ENCODE data around the gene DACH2. TPM values are rescaled to one million over a fixed set of nuclear protein-coding genes. Genes with fewer than 3 reads are reported as not detected.

DACH2 gene
- total RNA-seq, 6 donors from 2014 or later = not detected

GRCh38 chrX:86724277-86724676 is 576.0 kb downstream of the DACH2 start:
- no peak for ATAC-seq (ENCODE audit: low FRiP score in 2 of 2)
- no peak for TF ChIP-seq POLR2AphosphoS5 (IDR thresholded peaks at IDR 0.05)
- TF ChIP-seq EP300 (IDR thresholded peaks at IDR 0.05) = no peak
- TF ChIP-seq, protein P1, sequence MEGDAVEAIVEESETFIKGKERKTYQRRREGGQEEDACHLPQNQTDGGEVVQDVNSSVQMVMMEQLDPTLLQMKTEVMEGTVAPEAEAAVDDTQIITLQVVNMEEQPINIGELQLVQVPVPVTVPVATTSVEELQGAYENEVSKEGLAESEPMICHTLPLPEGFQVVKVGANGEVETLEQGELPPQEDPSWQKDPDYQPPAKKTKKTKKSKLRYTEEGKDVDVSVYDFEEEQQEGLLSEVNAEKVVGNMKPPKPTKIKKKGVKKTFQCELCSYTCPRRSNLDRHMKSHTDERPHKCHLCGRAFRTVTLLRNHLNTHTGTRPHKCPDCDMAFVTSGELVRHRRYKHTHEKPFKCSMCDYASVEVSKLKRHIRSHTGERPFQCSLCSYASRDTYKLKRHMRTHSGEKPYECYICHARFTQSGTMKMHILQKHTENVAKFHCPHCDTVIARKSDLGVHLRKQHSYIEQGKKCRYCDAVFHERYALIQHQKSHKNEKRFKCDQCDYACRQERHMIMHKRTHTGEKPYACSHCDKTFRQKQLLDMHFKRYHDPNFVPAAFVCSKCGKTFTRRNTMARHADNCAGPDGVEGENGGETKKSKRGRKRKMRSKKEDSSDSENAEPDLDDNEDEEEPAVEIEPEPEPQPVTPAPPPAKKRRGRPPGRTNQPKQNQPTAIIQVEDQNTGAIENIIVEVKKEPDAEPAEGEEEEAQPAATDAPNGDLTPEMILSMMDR (IDR thresholded peaks at IDR 0.05) = no peak
- no peak for TF ChIP-seq POLR2A (IDR thresholded peaks at IDR 0.05)

DNA sequence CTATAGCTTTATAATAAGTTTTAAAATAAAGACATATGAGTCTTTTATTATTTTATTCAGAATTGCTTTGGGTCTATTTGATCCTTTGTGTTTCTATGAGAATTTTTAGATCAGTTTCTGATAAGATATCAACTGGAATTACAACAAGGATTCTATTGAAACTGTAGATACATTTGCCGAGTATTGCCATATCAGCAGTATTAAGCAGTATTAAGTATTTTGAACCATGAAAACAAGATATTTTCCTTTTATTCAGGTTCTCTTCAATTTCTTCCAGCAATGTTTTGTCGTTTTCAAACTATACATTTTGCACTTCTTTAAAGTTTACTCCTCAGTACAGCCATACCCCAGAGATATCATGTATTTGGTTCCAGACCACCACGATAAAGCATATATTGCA is 598.8 kb downstream of the DACH2 start:
- no peak overlapping the region for H3K4me3 ChIP-seq
- H3K27ac ChIP-seq = no peak overlapping the region
- no peak for DNase-seq
- no peaks in the 10 kb centered on the region for H3K9me3 ChIP-seq
- no peaks in the 10 kb centered on the region for H3K27me3 ChIP-seq
- no peaks in the 10 kb centered on the region for H3K36me3 ChIP-seq
- 68 to 84% methylated on average over 3 of the region's 3 CpGs for WGBS, 2 donors
- ATAC-seq (ENCODE audit: low FRiP score in 2 of 2) = no peak
- H3K4me1 ChIP-seq = no peaks in the 10 kb centered on the region
- TF ChIP-seq POLR2A (IDR thresholded peaks at IDR 0.05) = no peak
- no peak for TF ChIP-seq POLR2AphosphoS5 (IDR thresholded peaks at IDR 0.05)
- TF ChIP-seq, protein P1 (IDR thresholded peaks at IDR 0.05) = no peak
- TF ChIP-seq EP300 (IDR thresholded peaks at IDR 0.05) = no peak

More at GRCh38 chrX:86724277-86724676, 576.0 kb downstream of the DACH2 start:
- no peak for DNase-seq
- H3K36me3 ChIP-seq = no peaks in the 10 kb centered on the region
- no peaks in the 10 kb centered on the region for H3K9me3 ChIP-seq
- H3K27me3 ChIP-seq = no peaks in the 10 kb centered on the region
- H3K27ac ChIP-seq = no peak overlapping the region
- H3K4me3 ChIP-seq = no peak overlapping the region
- H3K4me1 ChIP-seq = no peaks in the 10 kb centered on the region
- WGBS, 2 donors = 72 to 81% methylated on average over 3 of the region's 3 CpGs

GRCh38 chrX:86805241-86805640 is 657.0 kb downstream of the DACH2 start:
- peaks cover 0 to 5% (median 0%) of the 10 kb centered on the region in 4 donors for H3K9me3 ChIP-seq
- H3K27me3 ChIP-seq = no peaks in the 10 kb centered on the region
- no peak overlapping the region for H3K27ac ChIP-seq
- DNase-seq (no peak), ATAC-seq (ENCODE audit: low FRiP score in 2 of 2) (no peak)
- H3K4me3 ChIP-seq = no peak overlapping the region
- TF ChIP-seq POLR2A (IDR thresholded peaks at IDR 0.05) = no peak
- no peak for TF ChIP-seq POLR2AphosphoS5 (IDR thresholded peaks at IDR 0.05)
- TF ChIP-seq, protein P1 (IDR thresholded peaks at IDR 0.05) = no peak
- whole genome bisulfite sequencing, 2 donors = 70 to 80% methylated on average over 1 to 2 of the region's 2 CpGs
- H3K36me3 ChIP-seq = no peaks in the 10 kb centered on the region
- H3K4me1 ChIP-seq = no peaks in the 10 kb centered on the region

DNA sequence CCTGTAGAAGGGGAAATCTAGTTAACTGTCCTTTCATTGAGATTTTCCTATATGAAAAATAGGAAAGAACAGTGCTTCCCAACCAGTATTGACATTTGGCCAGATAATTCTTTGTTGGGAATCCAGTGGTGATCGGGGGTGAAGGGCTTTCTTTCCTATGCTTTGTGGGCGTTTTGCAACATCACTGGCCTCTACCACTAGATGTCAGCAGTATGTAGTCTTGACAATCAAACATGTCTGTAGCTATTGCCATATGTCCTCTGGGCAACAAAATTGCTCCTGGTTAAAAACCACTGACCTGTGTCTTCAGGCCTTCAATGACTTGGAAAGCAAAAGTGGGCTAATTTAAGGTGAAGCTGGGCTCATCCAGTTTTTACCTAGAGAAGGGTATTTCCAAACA is 658.5 kb downstream of the DACH2 start:
- Histone ChIP-seq H3K9me3 (peaks cover 0 to 5% (median 0%) of the 10 kb centered on the region in 4 donors), H3K4me1 (no peaks in the 10 kb centered on the region), H3K36me3 (no peaks in the 10 kb centered on the region), H3K27ac (no peak overlapping the region), H3K4me3 (no peak overlapping the region), H3K27me3 (no peaks in the 10 kb centered on the region)
- WGBS, 2 donors = 44 to 100% methylated on average over 1 to 2 of the region's 2 CpGs
- ATAC-seq (ENCODE audit: low FRiP score in 2 of 2) = no peak
- DNase-seq = no peak
- TF ChIP-seq, protein P1 (IDR thresholded peaks at IDR 0.05) = no peak
- no peak for TF ChIP-seq POLR2A (IDR thresholded peaks at IDR 0.05)
- TF ChIP-seq EP300 (IDR thresholded peaks at IDR 0.05) = no peak
- no peak for TF ChIP-seq POLR2AphosphoS5 (IDR thresholded peaks at IDR 0.05)

- Histone ChIP-seq H3K27me3 (no peaks in the 10 kb centered on the region), H3K4me3 (no peak overlapping the region), H3K27ac (no peak overlapping the region), H3K4me1 (no peaks in the 10 kb centered on the region), H3K36me3 (no peaks in the 10 kb centered on the region), H3K9me3 (peaks cover 0 to 5% (median 0%) of the 10 kb centered on the region in 4 donors)
- WGBS, 2 donors = 32 to 67% methylated on average over 2 of the region's 2 CpGs
- TF ChIP-seq POLR2AphosphoS5 (IDR thresholded peaks at IDR 0.05) = no peak
- TF ChIP-seq, protein P1 (IDR thresholded peaks at IDR 0.05) = no peak
- no peak for TF ChIP-seq POLR2A (IDR thresholded peaks at IDR 0.05)
- no peak for TF ChIP-seq EP300 (IDR thresholded peaks at IDR 0.05)
- ATAC-seq (ENCODE audit: low FRiP score in 2 of 2) (no peak), DNase-seq (no peak)
Observed at GRCh38 chrX:86809651-86810050, 661.4 kb downstream of the DACH2 start.

Measured in upper lobe of left lung (tissue), 6 donors.